ENCODE measurements around the gene NR6A1.

Gene NR6A1

GRCh38 chr9:124721109-124721906 is 49.8 kb downstream of the NR6A1 start:
- no peak for DNase-seq

- no peak for DNase-seq
Measured at GRCh38 chr9:124720429-124721108, 50.5 kb downstream of the NR6A1 start.

GRCh38 chr9:124718928-124719327 is 52.2 kb downstream of the NR6A1 start:
- no peak for DNase-seq

GRCh38 chr9:124717597-124717996 is 53.5 kb downstream of the NR6A1 start:
- DNase-seq = no peak

GRCh38 chr9:124716808-124717207 is 54.3 kb downstream of the NR6A1 start:
- DNase-seq = no peak

- no peak for DNase-seq
Measured at GRCh38 chr9:124710766-124711165, 60.3 kb downstream of the NR6A1 start.

- DNase-seq = no peak
Measured at GRCh38 chr9:124709292-124709690, 61.8 kb downstream of the NR6A1 start.

GRCh38 chr9:124708633-124709291 is 62.3 kb downstream of the NR6A1 start:
- DNase-seq = no peak

- no peak for DNase-seq
Measured at GRCh38 chr9:124708074-124708473, 63.0 kb downstream of the NR6A1 start.

GRCh38 chr9:124707666-124708065 is 63.4 kb downstream of the NR6A1 start:
- DNase-seq = no peak

- no peak for DNase-seq
Measured at GRCh38 chr9:124706685-124707084, 64.4 kb downstream of the NR6A1 start.

- DNase-seq = no peak
Measured at GRCh38 chr9:124699575-124699974, 71.5 kb downstream of the NR6A1 start.

- DNase-seq = no peak
Measured at GRCh38 chr9:124698265-124698664, 72.8 kb downstream of the NR6A1 start.

GRCh38 chr9:124697326-124698200 is 73.5 kb downstream of the NR6A1 start:
- no peak for DNase-seq

- DNase-seq = no peak
Measured at GRCh38 chr9:124696101-124696500, 75.0 kb downstream of the NR6A1 start.

- no peak for DNase-seq
Measured at GRCh38 chr9:124695280-124695890, 75.7 kb downstream of the NR6A1 start.

- DNase-seq = no peak
Measured at GRCh38 chr9:124694414-124695279, 76.5 kb downstream of the NR6A1 start.

- DNase-seq = no peak
Measured at GRCh38 chr9:124693403-124693802, 77.7 kb downstream of the NR6A1 start.

- DNase-seq = no peak
Measured at GRCh38 chr9:124688238-124688904, 82.7 kb downstream of the NR6A1 start.

- no peak for DNase-seq
Measured at GRCh38 chr9:124686918-124687317, 84.2 kb downstream of the NR6A1 start.

All from C1 segment of cervical spinal cord (tissue), 14 donors.